Choroid plexus epithelial cell (primary cell): Measurements from ENCODE around the gene GPALPP1.

Source experiments
- DNase-seq: peaks from one replicate; pipeline ENCODE4 v3.0.0-alpha.2; 2010; ENCODE audit warnings: low read depth
- H3K4me3 ChIP-seq: 2 replicates; pipeline ENCODE4 v1.5.1; 2011; ENCODE audit warnings: low read depth, mild to moderate bottlenecking, control low read depth, low read length, moderate library complexity
- CTCF ChIP-seq: conservative IDR thresholded peaks from 2 replicates; pipeline ENCODE4 v1.5.1; 2011; ENCODE audit warnings: low read depth, mild to moderate bottlenecking, control low read depth, inconsistent platforms, low read length, moderate library complexity

The GPALPP1 gene

GRCh38 chr13:45078003-45078402 is 88.7 kb downstream of the GPALPP1 start:
- no peak overlapping the region for H3K4me3 ChIP-seq
- no peak for TF ChIP-seq CTCF
- DNase-seq, result no peak
